Mesothelial cell of epicardium (in vitro differentiated cells): ENCODE results near the gene DHX9. TPM values are rescaled to one million over a fixed set of nuclear protein-coding genes. Genes with fewer than 3 reads are reported as not detected.

Experiments
- DNase-seq, 2 experiments: peaks; one replicate each; pipeline ENCODE4 v3.0.0; 2021; ENCODE audit warnings: low spot score in 2 of 2; ENCODE audit not compliant: unreplicated experiment in 2 of 2
- H3K27ac Mint-ChIP-seq: 2 replicates; pipeline ENCODE4 v1.8.0; 2021; ENCODE audit warnings: mixed read lengths
- H3K27me3 Mint-ChIP-seq: 2 replicates; pipeline ENCODE4 v1.8.0; 2021; ENCODE audit warnings: low read depth, mixed read lengths
- H3K36me3 Mint-ChIP-seq: 2 replicates; pipeline ENCODE4 v1.8.0; 2021; ENCODE audit warnings: mixed read lengths
- H3K4me1 Mint-ChIP-seq: 2 replicates; pipeline ENCODE4 v1.8.0; 2021; ENCODE audit warnings: mixed read lengths
- H3K4me3 Mint-ChIP-seq: 2 replicates; pipeline ENCODE4 v1.8.0; 2021; ENCODE audit warnings: mild to moderate bottlenecking, moderate library complexity, mixed read lengths
- H3K9me3 Mint-ChIP-seq: 2 replicates; pipeline ENCODE4 v1.8.0; 2021; ENCODE audit warnings: mixed read lengths
- CTCF ChIP-seq: fragments of 200-600 bp; sonication (generic); IDR thresholded peaks from one replicate; pipeline ENCODE4 v1.5.0; 2021; ENCODE audit warnings: antibody characterized with exemption; ENCODE audit not compliant: unreplicated experiment
- total RNA-seq: library from RNA; stranded (reverse); gene quantifications from 3 replicates; pipeline ENCODE4 v1.2.1, GENCODE V29; 2021

The DHX9 gene
- total RNA-seq, 1 donor from 2014 or later: 250 TPM

- Mint-ChIP-seq H3K27ac (no peak overlapping the region), H3K4me1 (no peaks in the 10 kb centered on the region), H3K4me3 (no peak overlapping the region), H3K9me3 (no peaks in the 10 kb centered on the region), H3K27me3 (no peaks in the 10 kb centered on the region), H3K36me3 (peaks cover 58% of the 10 kb centered on the region)
- no peak for TF ChIP-seq CTCF
- no peak for DNase-seq
These were observed 12.7 kb downstream of the DHX9 start for GRCh38 chr1:182851825-182852224.

DNA sequence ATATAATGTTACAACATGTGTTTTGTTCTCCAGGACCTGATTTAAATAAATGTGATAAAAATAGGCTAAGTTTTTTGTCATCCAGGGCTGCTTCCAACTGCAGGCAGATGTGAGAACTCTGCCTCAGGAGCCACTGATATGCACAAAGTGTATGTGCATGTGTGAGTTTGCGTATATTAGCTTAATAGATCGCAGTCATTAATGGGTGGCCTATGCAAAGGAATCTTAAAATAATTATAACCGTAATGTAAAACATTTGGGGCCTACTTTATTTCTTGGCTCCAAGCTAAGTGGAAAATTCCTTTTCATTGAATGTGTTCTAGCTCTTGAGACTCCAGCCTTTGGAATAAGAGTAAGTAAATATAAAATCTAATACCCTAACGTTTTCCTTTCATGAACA, 16.8 kb downstream of the DHX9 start:
- TF ChIP-seq CTCF: no peak
- Mint-ChIP-seq H3K36me3 (peaks cover 52% of the 10 kb centered on the region), H3K9me3 (no peaks in the 10 kb centered on the region), H3K27ac (no peak overlapping the region), H3K4me3 (no peak overlapping the region), H3K4me1 (no peaks in the 10 kb centered on the region), H3K27me3 (no peaks in the 10 kb centered on the region)
- no peak for DNase-seq

DNA sequence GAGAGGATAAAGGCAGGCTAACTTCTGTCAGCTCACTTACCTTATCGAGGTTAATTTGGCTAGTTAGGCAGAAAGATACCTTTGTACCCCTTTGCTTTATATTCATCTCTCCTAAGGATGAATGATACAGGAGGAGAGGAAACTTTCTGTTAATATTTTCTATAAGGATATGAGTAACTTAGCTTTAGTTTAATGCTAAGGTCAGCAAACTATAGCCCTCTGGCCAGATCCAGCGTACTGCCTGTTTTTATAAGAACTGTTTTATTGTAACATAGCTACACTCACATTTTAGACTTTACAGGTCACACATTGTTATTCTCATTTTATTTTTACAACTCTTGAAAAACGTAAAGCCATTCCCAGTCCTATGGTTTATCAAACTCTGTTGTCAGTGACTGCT, 18.1 kb downstream of the DHX9 start:
- H3K36me3 Mint-ChIP-seq: peaks cover 58% of the 10 kb centered on the region
- no peaks in the 10 kb centered on the region for H3K4me1 Mint-ChIP-seq
- no peak overlapping the region for H3K27ac Mint-ChIP-seq
- no peak overlapping the region for H3K4me3 Mint-ChIP-seq
- no peak for DNase-seq
- TF ChIP-seq CTCF: no peak
- H3K9me3 Mint-ChIP-seq: no peaks in the 10 kb centered on the region
- H3K27me3 Mint-ChIP-seq: no peaks in the 10 kb centered on the region

GRCh38 chr1:182860658-182861057, 21.5 kb downstream of the DHX9 start:
- DNase-seq: no peak
- H3K36me3 Mint-ChIP-seq: peaks cover 60% of the 10 kb centered on the region
- TF ChIP-seq CTCF: no peak
- H3K4me1 Mint-ChIP-seq: no peaks in the 10 kb centered on the region
- no peaks in the 10 kb centered on the region for H3K9me3 Mint-ChIP-seq
- H3K27me3 Mint-ChIP-seq: no peaks in the 10 kb centered on the region
- no peak overlapping the region for H3K4me3 Mint-ChIP-seq
- H3K27ac Mint-ChIP-seq: no peak overlapping the region

- H3K36me3 Mint-ChIP-seq: peaks cover 69% of the 10 kb centered on the region
- no peaks in the 10 kb centered on the region for H3K9me3 Mint-ChIP-seq
- TF ChIP-seq CTCF: no peak
- DNase-seq: no peak
- no peak overlapping the region for H3K27ac Mint-ChIP-seq
- H3K4me3 Mint-ChIP-seq: no peak overlapping the region
- H3K4me1 Mint-ChIP-seq: no peaks in the 10 kb centered on the region
- no peaks in the 10 kb centered on the region for H3K27me3 Mint-ChIP-seq
These were observed 22.8 kb downstream of the DHX9 start for GRCh38 chr1:182861994-182862393.

- Mint-ChIP-seq H3K9me3 (no peaks in the 10 kb centered on the region), H3K27me3 (no peaks in the 10 kb centered on the region), H3K27ac (no peak overlapping the region), H3K4me3 (no peak overlapping the region), H3K36me3 (peaks cover 71% of the 10 kb centered on the region), H3K4me1 (no peaks in the 10 kb centered on the region)
- no peak for DNase-seq
- no peak for TF ChIP-seq CTCF
These were observed 23.7 kb downstream of the DHX9 start for GRCh38 chr1:182862827-182863226.
